ENCODE data around the gene PROSER3.

GRCh38 chr19:35740108-35740422, 17.9 kb upstream of the PROSER3 start:
- TF ChIP-seq, protein P1, sequence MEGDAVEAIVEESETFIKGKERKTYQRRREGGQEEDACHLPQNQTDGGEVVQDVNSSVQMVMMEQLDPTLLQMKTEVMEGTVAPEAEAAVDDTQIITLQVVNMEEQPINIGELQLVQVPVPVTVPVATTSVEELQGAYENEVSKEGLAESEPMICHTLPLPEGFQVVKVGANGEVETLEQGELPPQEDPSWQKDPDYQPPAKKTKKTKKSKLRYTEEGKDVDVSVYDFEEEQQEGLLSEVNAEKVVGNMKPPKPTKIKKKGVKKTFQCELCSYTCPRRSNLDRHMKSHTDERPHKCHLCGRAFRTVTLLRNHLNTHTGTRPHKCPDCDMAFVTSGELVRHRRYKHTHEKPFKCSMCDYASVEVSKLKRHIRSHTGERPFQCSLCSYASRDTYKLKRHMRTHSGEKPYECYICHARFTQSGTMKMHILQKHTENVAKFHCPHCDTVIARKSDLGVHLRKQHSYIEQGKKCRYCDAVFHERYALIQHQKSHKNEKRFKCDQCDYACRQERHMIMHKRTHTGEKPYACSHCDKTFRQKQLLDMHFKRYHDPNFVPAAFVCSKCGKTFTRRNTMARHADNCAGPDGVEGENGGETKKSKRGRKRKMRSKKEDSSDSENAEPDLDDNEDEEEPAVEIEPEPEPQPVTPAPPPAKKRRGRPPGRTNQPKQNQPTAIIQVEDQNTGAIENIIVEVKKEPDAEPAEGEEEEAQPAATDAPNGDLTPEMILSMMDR (IDR thresholded peaks at IDR 0.05) = no peak
- no peak for TF ChIP-seq POLR2AphosphoS5 (IDR thresholded peaks at IDR 0.05; ENCODE audit: insufficient read depth in 1 of 2, low read depth in 1 of 2)
- peak in 1 of 2 donors; percentile 16 for TF ChIP-seq POLR2A (IDR thresholded peaks at IDR 0.05)
